Lung (tissue), 12 donors: Measurements from ENCODE around the gene LCN2. TPM values are rescaled to one million over a fixed set of nuclear protein-coding genes. Genes with fewer than 3 reads are reported as not detected.

Source experiments
- ATAC-seq: fragments of 200-7000 bp; cut with Tn5 transposase; one replicate; pipeline ENCODE4 v1.9.1; 2020; ENCODE audit warnings: moderate number of reproducible peaks; ENCODE audit not compliant: insufficient read depth, low FRiP score
- DNase-seq, 3 donors: peaks; one replicate each; pipeline ENCODE4 v3.0.0-alpha.2; 2013 to 2017
- H3K27ac ChIP-seq, 2 donors: one replicate each; pipeline ENCODE4 v1.5.1; 2013; ENCODE audit warnings: mild to moderate bottlenecking in 2 of 2, moderate library complexity in 2 of 2, control low read depth in 1 of 2, inconsistent platforms in 1 of 2, low read depth in 1 of 2, low read length in 1 of 2
- H3K27me3 ChIP-seq, 3 donors: one replicate each; pipeline ENCODE4 v1.5.1; 2013; ENCODE audit warnings: low read length in 2 of 3; ENCODE audit not compliant: control insufficient read depth in 3 of 3, insufficient read depth in 3 of 3
- H3K36me3 ChIP-seq, 4 donors: one replicate each; pipeline ENCODE4 v1.5.1; 2013; ENCODE audit warnings: low read length in 4 of 4, mild to moderate bottlenecking in 1 of 4, moderate library complexity in 1 of 4; ENCODE audit not compliant: control insufficient read depth in 4 of 4, insufficient read depth in 4 of 4
- H3K4me1 ChIP-seq, 5 donors: one replicate each; pipeline ENCODE4 v1.5.1; 2013; ENCODE audit warnings: low read length in 5 of 5, mild to moderate bottlenecking in 2 of 5, moderate library complexity in 1 of 5; ENCODE audit not compliant: control insufficient read depth in 5 of 5, insufficient read depth in 5 of 5
- H3K4me3 ChIP-seq: one replicate; pipeline ENCODE4 v1.5.1; 2013; ENCODE audit warnings: mild to moderate bottlenecking, control low read depth, moderate library complexity
- H3K9ac ChIP-seq, 2 donors: one replicate each; pipeline ENCODE4 v1.5.1; 2013; ENCODE audit warnings: low read length in 2 of 2, control low read depth in 1 of 2; ENCODE audit not compliant: insufficient read depth in 1 of 2
- H3K9me3 ChIP-seq, 4 donors: one replicate each; pipeline ENCODE4 v1.5.1; 2013; ENCODE audit warnings: low read length in 3 of 4, mild to moderate bottlenecking in 1 of 4, moderate library complexity in 1 of 4; ENCODE audit not compliant: control insufficient read depth in 4 of 4, insufficient read depth in 3 of 4
- WGBS, 2 donors: extraction: QIAGEN DNeasy Blood & Tissue Kit; methylation state at CpG; one replicate each; pipeline ENCODE4 v1.1.7; 2013; 5-methylcytosine and 5-hydroxymethylcytosine counted together
- polyA plus RNA-seq, 2 donors: library from polyadenylated mRNA; stranded (reverse); fragments of 200-250 nt; gene quantifications; one replicate each; pipeline ENCODE4 v1.2.1, GENCODE V29; 2013
- total RNA-seq, 2 donors: library from RNA; depleted of rRNA in 1 of 2; stranded (reverse); fragments of >200 nt in 1 of 2; gene quantifications; one replicate each; pipeline ENCODE4 v1.2.1, GENCODE V29; 2014 to 2021
- TF ChIP-seq, protein P1 (sequence below): IDR thresholded peaks from 2 replicates; pipeline ENCODE4 v1.5.1; 2012; ENCODE audit warnings: mild to moderate bottlenecking; ENCODE audit errors: control extremely low read depth, extremely low read depth
- donor health status: control.
- donor health status: control.
- donor health status: Bipolar disorder and iron deficiency.
- donor health status: healthy.
- donor health status: DM: yes; HTN: yes; CAD: no.

LCN2 gene
- total and polyA plus RNA-seq, 4 donors: 114 to 842 (median 295) TPM

DNA sequence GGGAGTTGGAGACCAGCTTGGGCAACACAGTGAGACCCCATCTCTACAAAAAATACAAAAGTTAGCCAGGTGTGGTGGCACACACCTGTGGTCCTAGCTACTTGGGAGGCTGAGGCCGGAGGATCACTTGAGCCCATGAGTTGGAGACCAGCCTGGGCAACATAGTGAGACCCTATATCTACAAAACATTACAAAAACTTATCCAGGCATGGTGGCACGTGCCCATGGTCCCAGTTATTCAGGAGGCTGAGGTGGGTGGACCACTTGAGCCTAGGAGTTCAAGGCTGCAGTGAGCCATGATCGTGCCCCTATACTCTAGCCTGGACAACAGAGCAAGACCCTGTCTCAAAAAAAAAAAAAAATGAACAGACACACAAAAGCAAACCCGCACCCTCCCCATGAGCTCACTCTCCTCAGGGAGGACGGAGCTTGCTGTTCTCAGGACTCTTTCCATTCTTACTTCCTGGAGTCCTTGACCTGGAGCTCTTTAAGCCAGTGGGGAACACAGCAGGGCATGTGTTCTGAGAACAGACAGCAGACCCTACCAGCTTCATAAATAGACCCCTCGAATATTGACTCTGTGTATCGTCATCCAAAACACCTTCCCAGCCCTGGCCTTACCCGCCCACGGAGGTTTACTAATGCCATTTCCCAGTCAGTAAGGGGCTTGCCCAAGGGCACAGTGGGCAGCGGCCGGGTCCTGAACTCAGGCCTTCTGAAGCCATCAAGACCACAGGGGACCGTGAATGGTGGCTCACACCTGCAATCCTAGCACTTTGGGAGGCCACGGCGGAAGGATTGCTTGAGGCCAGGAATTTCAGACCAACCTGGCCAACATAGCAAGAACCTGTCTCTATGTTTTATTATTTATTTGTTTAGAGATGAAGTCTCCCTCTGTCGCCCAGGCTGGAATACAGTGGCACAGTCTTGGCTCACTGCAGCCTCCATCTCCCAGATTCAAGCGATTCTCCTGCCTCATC lies 32.9 kb upstream of the LCN2 start:
- Histone ChIP-seq H3K27ac (no peak overlapping the region), H3K4me3 (no peak overlapping the region), H3K4me1 (peaks cover 0 to 7% (median 0%) of the 10 kb centered on the region in 5 donors), H3K9ac (no peak overlapping the region), H3K27me3 (no peaks in the 10 kb centered on the region), H3K36me3 (peaks cover 0 to 16% (median 0%) of the 10 kb centered on the region in 4 donors), H3K9me3 (peaks cover 0 to 3% (median 0%) of the 10 kb centered on the region in 4 donors)
- TF ChIP-seq, protein P1, sequence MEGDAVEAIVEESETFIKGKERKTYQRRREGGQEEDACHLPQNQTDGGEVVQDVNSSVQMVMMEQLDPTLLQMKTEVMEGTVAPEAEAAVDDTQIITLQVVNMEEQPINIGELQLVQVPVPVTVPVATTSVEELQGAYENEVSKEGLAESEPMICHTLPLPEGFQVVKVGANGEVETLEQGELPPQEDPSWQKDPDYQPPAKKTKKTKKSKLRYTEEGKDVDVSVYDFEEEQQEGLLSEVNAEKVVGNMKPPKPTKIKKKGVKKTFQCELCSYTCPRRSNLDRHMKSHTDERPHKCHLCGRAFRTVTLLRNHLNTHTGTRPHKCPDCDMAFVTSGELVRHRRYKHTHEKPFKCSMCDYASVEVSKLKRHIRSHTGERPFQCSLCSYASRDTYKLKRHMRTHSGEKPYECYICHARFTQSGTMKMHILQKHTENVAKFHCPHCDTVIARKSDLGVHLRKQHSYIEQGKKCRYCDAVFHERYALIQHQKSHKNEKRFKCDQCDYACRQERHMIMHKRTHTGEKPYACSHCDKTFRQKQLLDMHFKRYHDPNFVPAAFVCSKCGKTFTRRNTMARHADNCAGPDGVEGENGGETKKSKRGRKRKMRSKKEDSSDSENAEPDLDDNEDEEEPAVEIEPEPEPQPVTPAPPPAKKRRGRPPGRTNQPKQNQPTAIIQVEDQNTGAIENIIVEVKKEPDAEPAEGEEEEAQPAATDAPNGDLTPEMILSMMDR: no peak
- WGBS, 2 donors: 89 to 95% methylated on average over 16 of the region's 16 CpGs
- no peak for ATAC-seq
- no peak for DNase-seq

DNA sequence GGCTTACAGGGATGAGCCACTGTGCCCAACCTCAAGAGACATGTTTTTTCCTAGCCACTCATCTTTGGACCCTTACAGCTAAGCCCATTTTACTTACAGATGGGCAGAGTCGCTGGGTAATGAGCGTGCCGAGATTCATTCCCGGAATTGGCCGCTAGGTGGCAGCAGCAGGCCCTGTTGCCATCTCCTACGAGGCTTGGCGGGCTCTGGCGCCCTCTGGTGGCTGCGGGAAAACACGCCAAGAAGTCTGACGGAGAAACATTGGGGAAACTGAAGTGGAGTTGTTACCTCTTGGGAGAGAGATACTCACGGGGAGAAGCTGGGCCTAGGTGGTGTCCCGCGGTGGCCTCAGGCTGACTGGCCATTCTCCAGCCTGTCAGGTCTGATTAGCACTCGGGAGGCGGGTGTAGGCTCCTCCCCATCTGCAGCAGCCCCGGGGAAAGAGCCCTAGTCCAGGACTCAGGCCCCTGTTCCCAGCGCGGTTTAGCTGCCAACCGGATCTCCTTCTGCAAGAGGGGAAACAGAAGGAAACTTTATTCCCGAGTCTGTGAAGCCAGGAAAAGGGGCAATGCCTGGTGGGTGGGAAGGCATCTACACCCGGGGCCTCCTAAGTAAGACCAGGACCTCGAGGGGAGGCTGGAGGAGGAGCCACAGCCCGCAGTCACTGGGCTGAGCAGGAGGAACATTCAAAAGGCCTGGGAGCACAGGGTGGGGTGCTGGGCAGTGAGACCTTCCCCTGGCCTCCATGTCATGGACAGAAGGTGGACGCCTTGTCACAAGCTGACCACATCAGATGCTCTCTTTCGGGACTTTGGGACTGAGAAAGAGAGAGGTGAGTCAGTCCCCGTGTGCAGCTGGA lies 31.4 kb upstream of the LCN2 start:
- no peaks in the 10 kb centered on the region for H3K27me3 ChIP-seq
- peak; percentile 92 to 93 (median 93) for DNase-seq
- ATAC-seq: peak; percentile 77
- 13% methylated on average over 27 of the region's 27 CpGs for WGBS, 2 donors
- H3K4me1 ChIP-seq: peaks cover 0 to 7% (median 0%) of the 10 kb centered on the region in 5 donors
- no peak overlapping the region for H3K27ac ChIP-seq
- TF ChIP-seq, protein P1: peak; percentile 100
- no peak overlapping the region for H3K4me3 ChIP-seq
- H3K36me3 ChIP-seq: peaks cover 0 to 27% (median 0%) of the 10 kb centered on the region in 4 donors
- H3K9me3 ChIP-seq: peaks cover 0 to 3% (median 0%) of the 10 kb centered on the region in 4 donors
- H3K9ac ChIP-seq: peak overlapping the region in 1 of 2 donors; percentile 9

DNA sequence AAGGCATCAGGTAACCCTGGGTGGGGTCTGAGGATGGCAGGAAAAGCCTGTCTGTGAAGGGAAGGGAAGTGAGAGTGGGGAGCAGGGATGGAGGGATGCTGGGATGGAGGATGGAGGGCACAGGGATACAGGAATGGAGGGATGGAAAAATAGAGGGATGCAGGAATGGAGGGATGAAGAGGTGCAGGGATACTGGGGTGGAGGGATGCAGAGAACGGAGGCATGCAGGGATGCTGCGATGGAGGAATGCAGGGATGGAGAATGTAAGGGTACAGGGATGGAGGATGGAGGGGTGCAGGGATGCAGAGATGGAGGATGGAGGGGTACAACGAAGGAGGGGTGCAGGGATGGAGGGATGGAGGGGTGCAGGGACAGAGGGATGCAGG lies 30.8 kb upstream of the LCN2 start:
- no peak for DNase-seq
- peaks cover 0 to 28% (median 1%) of the 10 kb centered on the region in 4 donors for H3K36me3 ChIP-seq
- 53 to 68% methylated on average over 3 of the region's 3 CpGs for WGBS, 2 donors

More for the DNA sequence above, 30.8 kb upstream of the LCN2 start:
- TF ChIP-seq, protein P1: no peak
- Histone ChIP-seq H3K27ac (no peak overlapping the region), H3K9ac (no peak overlapping the region), H3K9me3 (peaks cover 0 to 3% (median 0%) of the 10 kb centered on the region in 4 donors), H3K4me3 (no peak overlapping the region), H3K27me3 (no peaks in the 10 kb centered on the region), H3K4me1 (peaks cover 0 to 7% (median 0%) of the 10 kb centered on the region in 5 donors)
- ATAC-seq: no peak
